Measurements from ENCODE around the gene FAM184A.

DNA sequence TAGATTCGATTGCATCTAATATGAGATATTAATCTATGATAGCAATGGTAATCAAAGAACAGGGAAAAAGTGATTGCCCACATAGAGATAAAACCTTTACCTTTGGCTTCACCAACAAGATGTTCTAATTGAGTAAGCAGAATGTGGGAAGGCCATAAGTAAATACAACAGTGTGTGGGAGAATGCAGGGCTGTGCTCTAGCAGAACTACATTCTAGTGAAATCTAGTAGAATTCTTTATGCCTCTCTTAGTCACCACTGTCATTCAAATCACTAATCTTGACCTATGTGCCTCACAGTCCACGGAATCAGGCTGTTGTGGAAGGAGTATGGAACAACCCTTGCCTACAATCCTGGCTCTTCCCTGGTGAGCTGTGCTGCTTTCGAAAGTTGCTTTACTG is 113.1 kb downstream of the FAM184A start:
- TF ChIP-seq, protein P1, sequence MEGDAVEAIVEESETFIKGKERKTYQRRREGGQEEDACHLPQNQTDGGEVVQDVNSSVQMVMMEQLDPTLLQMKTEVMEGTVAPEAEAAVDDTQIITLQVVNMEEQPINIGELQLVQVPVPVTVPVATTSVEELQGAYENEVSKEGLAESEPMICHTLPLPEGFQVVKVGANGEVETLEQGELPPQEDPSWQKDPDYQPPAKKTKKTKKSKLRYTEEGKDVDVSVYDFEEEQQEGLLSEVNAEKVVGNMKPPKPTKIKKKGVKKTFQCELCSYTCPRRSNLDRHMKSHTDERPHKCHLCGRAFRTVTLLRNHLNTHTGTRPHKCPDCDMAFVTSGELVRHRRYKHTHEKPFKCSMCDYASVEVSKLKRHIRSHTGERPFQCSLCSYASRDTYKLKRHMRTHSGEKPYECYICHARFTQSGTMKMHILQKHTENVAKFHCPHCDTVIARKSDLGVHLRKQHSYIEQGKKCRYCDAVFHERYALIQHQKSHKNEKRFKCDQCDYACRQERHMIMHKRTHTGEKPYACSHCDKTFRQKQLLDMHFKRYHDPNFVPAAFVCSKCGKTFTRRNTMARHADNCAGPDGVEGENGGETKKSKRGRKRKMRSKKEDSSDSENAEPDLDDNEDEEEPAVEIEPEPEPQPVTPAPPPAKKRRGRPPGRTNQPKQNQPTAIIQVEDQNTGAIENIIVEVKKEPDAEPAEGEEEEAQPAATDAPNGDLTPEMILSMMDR (IDR thresholded peaks at IDR 0.05): no peak
- TF ChIP-seq POLR2A (IDR thresholded peaks at IDR 0.05): no peak
